Left cardiac atrium (tissue), 4 donors: ENCODE data around the gene C11orf52. TPM values are rescaled to one million over a fixed set of nuclear protein-coding genes. Genes with fewer than 3 reads are reported as not detected.
A peak's percentile ranks its signal among the peaks of the same experiment; 100 is the strongest.

ENCODE experiments used
- ATAC-seq, 2 donors: fragments of 200-7000 bp; cut with Tn5 transposase; one replicate each; pipeline ENCODE4 v1.9.1; 2020; ENCODE audit warnings: mild to moderate bottlenecking in 2 of 2, moderate library complexity in 2 of 2
- DNase-seq: peaks from one replicate; pipeline ENCODE4 v3.0.0-alpha.2; 2020
- intact Hi-C, 2 donors: fragments of 100-400 bp; cut with DNase I; formaldehyde crosslinking; loops; one replicate each; pipeline versions ENCODE4 v1.14.1 to v1.15.1; 2022 to 2023
- total RNA-seq, 2 donors: library from RNA; stranded (reverse); fragmentation: NEBNext Ultra II Directional; extraction: Animal tissue kit (Norgen Biotek cat#: 25700); gene quantifications; one replicate each; pipeline ENCODE4 v1.2.1, GENCODE V29; 2021
- donor health status: DM: no; HTN: yes; CAD: no.
- donor health status: DM: no; HTN: yes; CAD: no; lungs with severe emphysema.
- donor health status: DM: yes; HTN: yes; CAD: no.
- donor health status: Dilated cardiomyopathy.

Gene C11orf52
- total RNA-seq, 2 donors from 2014 or later, result 1.6 to 3.3 TPM

DNA sequence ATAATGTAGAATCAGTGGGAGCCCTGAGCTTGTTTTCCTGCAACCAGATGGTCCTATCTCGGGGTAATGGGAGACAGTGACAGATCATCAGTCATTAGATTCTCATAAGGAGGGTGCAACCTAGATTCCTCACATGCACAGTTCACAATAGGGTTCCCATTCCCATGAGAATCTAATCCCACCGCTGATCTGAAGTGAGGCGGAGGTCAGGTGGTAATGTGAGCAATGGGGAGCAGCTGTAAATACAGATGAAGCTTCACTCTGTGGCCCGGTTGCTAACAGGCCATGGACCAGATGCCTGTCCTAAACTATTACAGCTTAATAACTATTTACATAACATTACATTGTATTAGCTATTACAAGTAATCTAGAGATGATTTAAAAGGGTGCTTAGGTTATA lies 35.4 kb downstream of the C11orf52 start:
- no peak for DNase-seq
- no peak for ATAC-seq
- intact Hi-C loops, result no loop called here

DNA sequence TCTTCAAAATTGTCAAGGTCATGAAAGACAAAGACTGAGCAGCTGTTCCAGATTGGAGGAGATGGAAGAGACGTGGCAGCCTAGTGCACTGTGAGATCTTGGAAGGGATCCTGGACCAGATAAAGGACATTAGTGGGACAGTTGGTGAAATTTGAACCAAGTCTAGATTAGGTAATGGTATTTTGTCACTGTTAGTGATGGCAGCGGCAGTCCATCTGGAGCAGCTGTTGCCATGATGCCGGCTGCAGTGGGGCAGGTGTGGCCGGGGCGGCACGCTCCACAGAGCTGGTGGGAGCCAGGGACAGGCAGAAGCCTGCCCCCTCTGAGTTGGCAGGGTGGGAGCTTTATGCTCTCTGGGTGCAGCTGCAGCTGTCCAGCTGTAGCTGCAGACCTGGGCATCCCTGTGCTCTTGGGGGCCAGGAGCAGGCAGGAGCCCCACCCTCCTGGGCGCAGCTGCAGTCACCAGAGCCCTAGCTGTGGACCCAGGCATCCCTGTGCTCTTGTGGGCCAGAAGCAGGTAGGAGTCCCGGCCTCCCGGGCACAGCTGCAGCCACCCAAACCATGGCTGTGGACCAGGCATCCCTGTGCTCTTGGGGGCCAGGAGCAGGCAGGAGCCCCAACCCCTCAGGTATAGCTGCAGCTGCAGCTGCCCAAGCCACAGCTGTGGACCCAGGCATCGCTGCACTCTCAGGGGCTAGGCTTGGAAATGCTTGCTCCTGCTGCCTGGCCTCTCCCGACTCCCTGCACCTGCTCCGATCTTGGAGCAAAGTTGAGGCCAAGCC lies 39.1 kb downstream of the C11orf52 start:
- ATAC-seq, result peak; percentile 60 to 72
- intact Hi-C loops, result no loop called here
- DNase-seq, result no peak

DNA sequence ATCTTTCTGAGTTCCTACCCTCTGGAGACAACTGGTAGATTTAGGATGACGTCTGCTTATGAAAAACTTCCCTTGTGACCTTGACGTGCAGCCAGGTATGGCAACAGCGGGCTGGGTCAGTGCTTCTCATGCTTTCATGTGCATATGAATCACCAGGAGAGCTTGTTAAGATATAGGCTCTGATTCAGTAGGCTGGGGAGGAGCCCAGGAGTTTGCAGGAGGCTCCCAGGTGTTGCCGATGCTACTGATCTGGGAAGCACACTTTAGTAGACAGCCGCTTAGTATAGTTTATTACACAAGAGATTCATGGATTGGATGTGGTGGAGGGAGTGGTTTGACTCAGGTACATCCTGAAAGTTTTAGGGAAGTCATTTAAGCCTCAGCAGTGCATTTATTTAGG lies 42.2 kb downstream of the C11orf52 start:
- ATAC-seq, result peak in 1 of 2 donors; percentile 66
- DNase-seq, result no peak
- intact Hi-C loops, result no loop called here

DNA sequence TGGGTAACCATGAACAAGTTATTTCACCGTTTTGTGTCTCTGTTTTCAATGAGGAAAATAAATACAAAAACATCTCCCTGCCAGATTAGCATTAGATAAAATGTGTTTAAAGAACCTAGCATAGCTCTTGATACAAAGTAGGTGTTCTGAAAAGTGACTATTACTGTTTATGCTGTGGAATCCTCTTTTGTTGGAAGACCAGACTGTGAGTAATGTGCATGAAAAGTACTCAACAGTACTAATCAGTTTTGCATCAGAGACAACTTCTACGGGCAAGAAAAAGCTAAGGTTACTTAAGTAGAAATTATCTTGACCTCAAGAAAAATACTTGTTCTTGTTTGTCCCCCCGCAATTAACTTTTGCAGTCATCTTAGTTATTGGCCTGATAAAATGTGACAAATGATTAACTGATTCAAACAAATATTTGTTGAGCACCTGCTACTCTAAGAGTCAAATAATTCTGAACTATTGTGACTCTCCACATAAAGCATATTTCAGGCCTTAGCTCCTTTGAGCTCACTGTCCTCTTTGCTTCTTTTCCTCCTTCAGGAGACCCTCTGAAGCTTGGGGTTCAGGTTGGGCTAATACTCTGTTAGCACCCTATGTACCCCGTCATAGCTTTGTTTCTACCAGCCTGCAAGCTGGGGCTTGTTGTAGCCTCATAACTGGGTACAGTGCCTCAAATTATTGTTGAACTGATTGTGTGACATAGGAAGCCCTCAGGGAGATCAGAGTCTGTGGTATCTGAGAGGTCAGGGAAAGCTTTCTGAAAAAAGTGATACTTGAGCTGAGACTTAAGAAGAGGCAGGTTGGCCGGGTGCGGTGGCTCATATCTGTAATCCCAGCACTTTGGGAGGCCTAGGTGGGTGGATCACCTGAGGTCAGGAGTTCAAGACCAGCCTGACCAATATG lies 42.9 kb downstream of the C11orf52 start:
- ATAC-seq, result no peak
- intact Hi-C loops, result no loop called here

DNA sequence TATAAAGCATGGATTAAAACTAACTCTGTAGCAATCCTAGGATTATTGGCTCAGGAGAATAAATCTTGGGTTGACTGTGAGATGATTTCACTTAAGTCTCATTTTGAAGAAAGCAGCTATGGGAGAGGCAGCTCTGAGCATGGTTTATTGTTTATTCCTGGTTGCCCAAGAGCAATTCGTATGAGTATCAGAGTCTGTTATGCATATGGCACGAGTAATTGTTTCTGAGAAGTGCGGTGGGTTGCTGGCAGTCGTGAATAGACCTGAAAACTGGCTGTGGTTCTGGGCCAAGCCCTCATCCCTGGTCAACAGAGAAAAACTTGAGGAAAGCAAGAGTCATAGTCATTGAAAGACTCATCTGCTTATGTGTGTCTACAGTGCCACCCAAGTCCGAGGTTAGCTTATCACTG lies 45.2 kb downstream of the C11orf52 start:
- intact Hi-C loops, result no loop called here
- no peak for ATAC-seq
- DNase-seq, result no peak

More for the DNA sequence above, 42.9 kb downstream of the C11orf52 start:
- no peak for DNase-seq

DNA sequence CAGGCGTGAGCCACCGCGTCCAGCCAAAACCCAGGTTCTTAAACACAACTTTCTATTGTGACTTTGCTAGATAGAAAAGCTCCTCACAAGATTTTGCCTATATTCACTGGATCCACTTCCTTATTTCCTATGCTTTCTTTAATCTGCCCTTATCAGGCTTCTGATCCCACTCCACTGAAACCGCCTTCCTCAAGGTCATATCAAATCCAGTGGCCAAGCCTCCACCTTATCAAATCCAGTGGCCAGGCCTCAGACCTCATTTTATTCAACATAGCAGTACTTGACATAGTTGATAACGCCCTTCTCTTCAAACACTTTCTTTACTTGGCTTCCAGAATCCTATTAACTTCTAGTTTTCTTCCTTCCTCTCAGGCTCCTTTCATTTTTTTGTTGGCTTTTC lies 48.0 kb downstream of the C11orf52 start:
- DNase-seq (no peak), ATAC-seq (no peak)
- intact Hi-C loops, result no loop called here

DNA sequence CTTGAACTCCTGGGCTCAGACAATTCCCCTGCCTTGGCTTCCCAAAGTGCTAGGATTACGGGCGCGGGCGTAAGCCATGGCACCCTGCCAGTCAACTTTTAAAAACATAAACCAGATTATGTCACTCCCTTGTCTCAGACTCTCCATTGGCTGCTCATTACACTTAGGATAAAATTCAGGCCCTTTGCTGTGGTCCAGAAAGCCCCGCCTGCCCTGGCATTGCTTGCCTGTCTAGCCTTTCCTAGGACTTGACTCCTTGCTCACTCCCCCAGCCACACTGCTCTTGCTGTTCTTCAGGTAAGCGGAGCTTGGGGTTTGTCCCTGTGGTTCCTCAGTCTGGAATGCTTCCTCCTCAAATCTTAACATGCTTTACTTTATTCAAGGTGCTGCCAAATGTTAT lies 48.9 kb downstream of the C11orf52 start:
- intact Hi-C loops, result no loop called here
- ATAC-seq (peak in 1 of 2 donors; percentile 65), DNase-seq (no peak)

DNA sequence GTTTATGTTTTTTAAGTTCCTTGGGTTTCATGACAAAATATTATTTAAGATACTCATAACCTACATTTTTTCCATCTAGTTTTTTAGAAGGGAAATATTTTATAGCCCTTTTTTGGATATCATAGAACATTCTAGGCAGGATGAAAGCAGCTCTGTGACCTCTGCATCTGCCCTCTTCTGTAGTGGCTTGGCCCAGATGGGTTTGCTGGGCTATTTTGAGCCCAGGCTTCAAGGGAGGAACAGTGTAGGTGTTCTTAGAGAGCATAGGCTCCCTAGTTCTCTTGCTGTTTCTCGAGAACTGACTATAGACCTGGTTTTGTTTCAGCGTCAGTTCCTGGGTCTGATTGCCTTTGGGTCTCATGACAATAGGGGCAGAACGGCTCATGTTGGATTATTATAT lies 50.6 kb downstream of the C11orf52 start:
- intact Hi-C loops, result no loop called here
- peak; percentile 34 to 44 for ATAC-seq
- no peak for DNase-seq

DNA sequence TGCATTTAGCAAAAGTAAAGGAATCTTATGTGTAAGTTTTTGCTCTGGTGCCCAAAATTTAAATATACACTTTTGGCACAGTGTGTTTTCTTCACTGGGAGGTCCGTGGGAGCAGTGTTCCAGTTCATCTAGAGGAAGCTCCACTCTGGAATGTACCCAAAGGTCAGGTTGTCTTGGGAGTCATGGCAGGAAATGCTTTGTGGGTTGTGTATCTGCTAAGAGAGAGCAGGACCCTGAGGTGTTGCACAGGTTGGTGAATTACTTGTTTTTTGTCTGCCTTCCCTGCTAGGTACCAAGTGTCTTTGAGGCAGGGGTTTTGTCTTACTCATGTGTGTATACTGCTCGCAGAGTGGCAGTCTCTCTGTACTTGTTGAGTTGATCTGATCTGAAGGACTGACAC lies 55.7 kb downstream of the C11orf52 start:
- DNase-seq, result no peak
- no peak for ATAC-seq
- intact Hi-C loops, result loop anchor here in 1 of 2 donors (10.0 kb wide), 1 partner anchor 100 kb away; the partner anchor contains the start of genes ALG9, CFAP68 and FDXACB1

DNA sequence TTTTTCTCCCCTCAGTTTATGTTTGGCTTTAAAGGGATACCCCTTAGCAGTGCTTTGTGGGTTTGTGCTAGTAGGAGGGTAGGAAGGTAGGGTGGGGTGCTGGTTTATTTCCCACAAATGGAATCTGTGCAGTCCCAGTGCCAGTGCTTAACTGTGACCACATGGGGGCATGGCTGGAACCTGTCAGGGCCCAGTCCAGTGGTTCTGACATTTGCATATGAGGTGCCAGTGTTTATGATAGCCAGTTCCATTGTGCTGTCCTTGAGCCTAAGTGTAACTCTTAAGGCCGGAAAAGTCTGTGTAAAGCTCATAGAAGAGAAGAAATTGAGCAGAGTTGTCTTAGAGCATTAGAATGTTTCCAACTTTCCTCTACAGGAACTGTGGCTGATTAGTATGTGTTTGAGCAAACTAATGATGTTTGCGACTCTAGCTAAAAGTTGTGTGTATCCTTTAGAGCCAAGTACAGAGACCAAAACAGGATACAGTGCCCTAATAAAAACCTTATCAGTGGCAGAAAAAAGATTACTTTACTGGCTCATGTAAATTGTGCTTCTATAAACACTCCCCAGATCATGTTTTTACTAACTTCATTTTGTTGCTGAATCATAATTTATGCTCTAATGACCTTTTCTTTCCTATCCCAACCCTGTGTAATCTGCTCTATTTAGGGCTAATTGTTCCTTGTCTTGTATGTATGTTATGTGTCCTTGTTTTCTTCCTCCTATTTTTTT lies 56.5 kb downstream of the C11orf52 start:
- ATAC-seq, result no peak
- intact Hi-C loops, result loop anchor here (5.0 to 10.0 kb wide), 3 partner anchors 33 to 100 kb away; partner anchors contain the start of genes ALG9 (in 1 of the 2), CFAP68 (in 1 of the 2), DIXDC1 (in 1 of the 2) and FDXACB1 (in 1 of the 2)

DNA sequence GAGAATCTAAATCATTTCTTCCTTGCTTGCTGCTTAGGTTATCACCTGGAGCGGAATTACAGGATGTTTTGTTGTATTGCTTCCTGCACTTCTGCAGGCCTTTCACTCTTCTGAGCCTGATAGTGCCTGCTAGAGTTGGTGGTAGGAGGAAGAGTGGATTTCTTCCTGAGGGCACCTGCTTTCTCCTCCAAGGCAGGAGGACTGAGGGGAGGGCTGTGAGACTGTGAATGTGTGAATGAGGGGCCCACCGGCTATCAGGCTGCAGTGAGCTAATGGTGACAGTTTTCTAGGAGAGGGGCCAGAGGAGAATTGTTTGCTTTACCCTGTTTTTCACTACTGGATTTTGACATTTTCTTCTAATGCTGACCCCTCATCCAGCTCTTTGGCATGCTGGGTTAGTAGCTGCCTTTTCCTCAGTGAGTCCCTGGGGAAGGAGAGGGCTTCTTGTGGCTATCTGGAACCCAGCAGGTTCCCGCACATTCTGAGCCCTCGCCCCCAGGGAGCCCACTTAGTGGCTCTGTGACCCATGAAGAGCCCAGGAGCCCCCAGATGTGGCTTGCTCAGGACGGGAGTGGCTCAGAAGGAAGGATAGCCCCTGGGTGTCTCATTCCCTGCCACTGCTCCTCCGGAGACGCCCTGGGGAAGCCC lies 57.5 kb downstream of the C11orf52 start:
- ATAC-seq, result no peak
- no peak for DNase-seq

More for the DNA sequence above, 56.5 kb downstream of the C11orf52 start:
- DNase-seq, result no peak

More for the DNA sequence above, 57.5 kb downstream of the C11orf52 start:
- intact Hi-C loops, result loop anchor here (5.0 to 10.0 kb wide), 3 partner anchors 34 to 101 kb away; partner anchors contain the start of genes ALG9 (in 1 of the 2), CFAP68 (in 1 of the 2), DIXDC1 (in 1 of the 2) and FDXACB1 (in 1 of the 2)

Other genes with a start within 250 kb of the C11orf52 start
- 10 to 100 TPM; 30.3 to 37.2 TPM for gene PPP2R1B, start 152.5 kb upstream of the C11orf52 start, total RNA-seq
- gene ALG9, start 47.3 kb upstream of the C11orf52 start, total RNA-seq, result 100 to 1,000 TPM in 1 of 2 donors, 10 to 100 TPM in 1; 31.5 to 116 TPM
- gene FDXACB1, start 39.7 kb upstream of the C11orf52 start, total RNA-seq, result 1 to 10 TPM; 1.0 to 1.2 TPM
- gene CFAP68, start 39.4 kb upstream of the C11orf52 start, total RNA-seq, result 10 to 100 TPM; 17.1 to 22.2 TPM
- gene CRYAB, start 7.1 kb upstream of the C11orf52 start, total RNA-seq, result 1,000 to 10,000 TPM; 4,044 to 4,265 TPM
- gene HSPB2, start 6.2 kb upstream of the C11orf52 start, total RNA-seq, result 10 to 100 TPM; 37.3 to 49.6 TPM
- gene DIXDC1, start 18.4 kb downstream of the C11orf52 start, total RNA-seq, result 10 to 100 TPM; 19.5 to 28.1 TPM
- gene DLAT, start 106.5 kb downstream of the C11orf52 start, total RNA-seq, result 100 to 1,000 TPM in 1 of 2 donors, 10 to 100 TPM in 1; 98.7 to 130 TPM
- 1 to 10 TPM in 1 of 2 donors, under 1 TPM in 1; 0.76 to 1.3 TPM for gene PIH1D2, start 155.1 kb downstream of the C11orf52 start, total RNA-seq
- gene NKAPD1, start 155.4 kb downstream of the C11orf52 start, total RNA-seq, result 10 to 100 TPM in 1 of 2 donors, 1 to 10 TPM in 1; 6.7 to 10.4 TPM
- 100 to 1,000 TPM; 103 to 105 TPM for gene TIMM8B, start 167.8 kb downstream of the C11orf52 start, total RNA-seq
- 100 to 1,000 TPM; 158 to 166 TPM for gene SDHD, start 168.0 kb downstream of the C11orf52 start, total RNA-seq
- 1 to 10 TPM; 4.7 to 6.0 TPM for gene IL18, start 245.2 kb downstream of the C11orf52 start, total RNA-seq
- gene TEX12, start 248.5 kb downstream of the C11orf52 start, total RNA-seq, result not detected